Prostate gland (tissue), 2 donors: ENCODE measurements around the gene MBD3.

Experiments used
- CTCF ChIP-seq, 4 experiments: fragments of 200-600 bp in 2 of 4; fragments of 450-650 bp in 2 of 4; sonication (generic) in 2 of 4; IDR thresholded peaks; 1 replicate in 3 of 4; 2 replicates in 1 of 4; pipeline ENCODE4 v1.5.1; 2016 to 2019; ENCODE audit warnings: antibody characterized with exemption in 4 of 4, mild to moderate bottlenecking in 2 of 4, moderate library complexity in 2 of 4
- POLR2A ChIP-seq: fragments of 450-650 bp; IDR thresholded peaks from one replicate; pipeline ENCODE4 v1.6.1; 2016; ENCODE audit warnings: antibody characterized with exemption, mild to moderate bottlenecking
- POLR2AphosphoS5 ChIP-seq: sonication (generic); formaldehyde crosslinking; IDR thresholded peaks from one replicate; pipeline ENCODE4 v1.6.1; 2017; ENCODE audit warnings: antibody characterized with exemption

GRCh38 chr19:1634938-1635243 lies 42.2 kb upstream of the MBD3 start:
- TF ChIP-seq CTCF (IDR thresholded peaks at IDR 0.05) = no peak
- no peak for TF ChIP-seq POLR2A
- no peak for TF ChIP-seq POLR2AphosphoS5
